Right ventricle myocardium superior (tissue), 1 donor: ENCODE data around the gene CADPS. TPM values are rescaled to one million over a fixed set of nuclear protein-coding genes. Genes with fewer than 3 reads are reported as not detected.

Source experiments
- ATAC-seq: fragments of 200-7000 bp; cut with Tn5 transposase; one replicate; pipeline ENCODE4 v1.9.1; 2020; ENCODE audit warnings: mild to moderate bottlenecking; ENCODE audit not compliant: poor library complexity
- DNase-seq: peaks from one replicate; pipeline ENCODE4 v3.0.0-alpha.2; 2020
- intact Hi-C: fragments of 100-400 bp; cut with DNase I; formaldehyde crosslinking; loops from one replicate; pipeline ENCODE4 v1.11.2; 2022
- total RNA-seq: library from RNA; stranded (reverse); fragmentation: NEBNext Ultra II Directional; extraction: Animal tissue kit (Norgen Biotek cat#: 25700); gene quantifications from one replicate; pipeline ENCODE4 v1.2.1, GENCODE V29; 2021
- donor health status: DM: no; HTN: yes; CAD: no; lungs with severe emphysema.

The CADPS gene
- total RNA-seq, 1 donor from 2014 or later, result 11.3 TPM

- intact Hi-C loops, result no loop called here
- no peak for ATAC-seq
- DNase-seq, result no peak
Measured at GRCh38 chr3:62523672-62524071, 351.5 kb downstream of the CADPS start.

- intact Hi-C loops, result no loop called here
- DNase-seq (no peak), ATAC-seq (no peak)
Measured at GRCh38 chr3:62521464-62522105, 353.6 kb downstream of the CADPS start.

- intact Hi-C loops, result no loop called here
- DNase-seq (no peak), ATAC-seq (no peak)
Measured at GRCh38 chr3:62503516-62503915, 371.7 kb downstream of the CADPS start.

- no peak for DNase-seq
- intact Hi-C loops, result no loop called here
- ATAC-seq, result no peak
Measured at GRCh38 chr3:62502315-62503300, 372.6 kb downstream of the CADPS start.

- intact Hi-C loops, result no loop called here
- ATAC-seq, result no peak
Measured at GRCh38 chr3:62501289-62501668, 373.9 kb downstream of the CADPS start.

GRCh38 chr3:62500556-62501288 is 374.5 kb downstream of the CADPS start:
- ATAC-seq, result no peak
- DNase-seq, result no peak
- intact Hi-C loops, result no loop called here

More at GRCh38 chr3:62501289-62501668, 373.9 kb downstream of the CADPS start:
- no peak for DNase-seq

- ATAC-seq, result no peak
- intact Hi-C loops, result no loop called here
- DNase-seq, result no peak
Measured at GRCh38 chr3:62497156-62497555, 378.1 kb downstream of the CADPS start.

GRCh38 chr3:62496503-62496902 is 378.7 kb downstream of the CADPS start:
- intact Hi-C loops, result no loop called here
- ATAC-seq (peak; percentile 39), DNase-seq (no peak)

- ATAC-seq (no peak), DNase-seq (no peak)
- intact Hi-C loops, result no loop called here
Measured at GRCh38 chr3:62493109-62493801, 382.0 kb downstream of the CADPS start.

- intact Hi-C loops, result no loop called here
- ATAC-seq (no peak), DNase-seq (no peak)
Measured at GRCh38 chr3:62482961-62483360, 392.3 kb downstream of the CADPS start.

GRCh38 chr3:62481962-62482361 is 393.3 kb downstream of the CADPS start:
- DNase-seq (no peak), ATAC-seq (no peak)
- intact Hi-C loops, result no loop called here

GRCh38 chr3:62480056-62480455 is 395.2 kb downstream of the CADPS start:
- intact Hi-C loops, result no loop called here
- DNase-seq (no peak), ATAC-seq (no peak)

- ATAC-seq (no peak), DNase-seq (no peak)
- intact Hi-C loops, result no loop called here
Measured at GRCh38 chr3:62479326-62479725, 395.9 kb downstream of the CADPS start.

- ATAC-seq (no peak), DNase-seq (no peak)
- intact Hi-C loops, result no loop called here
Measured at GRCh38 chr3:62475306-62475705, 399.9 kb downstream of the CADPS start.

GRCh38 chr3:62467966-62468722 is 407.1 kb downstream of the CADPS start:
- DNase-seq, result no peak
- ATAC-seq, result no peak
- intact Hi-C loops, result no loop called here

GRCh38 chr3:62462788-62463187 is 412.4 kb downstream of the CADPS start:
- intact Hi-C loops, result no loop called here
- ATAC-seq (no peak), DNase-seq (no peak)

GRCh38 chr3:62462104-62462762 is 413.0 kb downstream of the CADPS start:
- intact Hi-C loops, result no loop called here
- no peak for DNase-seq
- ATAC-seq, result no peak

- ATAC-seq (no peak), DNase-seq (no peak)
- intact Hi-C loops, result no loop called here
Measured at GRCh38 chr3:62454916-62455315, 420.3 kb downstream of the CADPS start.
